GM18502 (cell line): ENCODE data around the gene P2RX6.
"Not testable (repeated sequence)": the region's sequence is repeated elsewhere in the genome, so short reads cannot be mapped to it uniquely, and the experiment has no call there.

Experiments
- ATAC-seq: cut with Tn5 transposase; IDR thresholded peaks from one replicate; pipeline ENCODE4 v1.9.1; 2021; ENCODE audit warnings: mild to moderate bottlenecking; ENCODE audit not compliant: unreplicated experiment, poor library complexity

The P2RX6 gene

DNA sequence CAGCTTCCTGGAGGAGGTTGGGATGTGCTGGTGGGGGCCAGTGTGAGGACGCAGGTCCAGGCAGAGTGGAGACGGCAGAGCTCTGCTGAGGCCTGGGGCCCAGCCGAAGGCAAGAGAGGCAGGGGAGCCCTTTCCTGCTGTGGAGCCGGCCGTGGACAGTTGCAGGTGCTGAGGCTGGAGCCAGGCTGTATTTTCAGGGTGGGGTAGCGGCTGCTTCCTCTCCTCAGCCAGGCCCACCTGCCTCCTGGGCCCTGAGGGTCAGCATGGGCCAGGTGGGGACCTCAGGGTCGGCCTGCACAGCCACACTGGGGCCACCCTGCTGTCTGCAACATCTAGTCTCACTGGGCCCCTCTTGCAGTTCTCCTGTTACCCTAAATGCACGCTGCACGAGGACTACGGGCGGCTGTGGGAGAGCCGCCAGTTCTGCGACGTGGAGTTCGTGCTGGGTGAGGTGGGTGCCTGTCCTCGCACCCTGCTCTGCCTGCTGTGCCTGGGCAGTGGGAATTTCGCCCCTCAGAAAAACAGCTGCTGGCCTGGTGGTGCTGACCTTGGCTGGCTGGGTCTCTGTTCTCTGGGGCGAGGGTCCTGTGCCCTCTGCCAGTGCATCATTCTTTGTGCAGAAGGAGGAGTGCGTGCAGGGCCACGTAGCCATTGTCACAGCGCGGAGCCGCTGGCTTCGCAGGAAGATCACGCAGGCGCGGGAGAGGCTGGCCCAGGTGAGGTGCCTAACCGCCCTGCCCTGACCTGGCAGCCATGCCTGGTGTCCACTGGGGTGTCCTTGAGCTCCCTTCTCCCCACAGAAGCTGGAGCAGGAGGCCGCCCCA, 21.4 kb upstream of the P2RX6 start:
- ATAC-seq, result no peak

DNA sequence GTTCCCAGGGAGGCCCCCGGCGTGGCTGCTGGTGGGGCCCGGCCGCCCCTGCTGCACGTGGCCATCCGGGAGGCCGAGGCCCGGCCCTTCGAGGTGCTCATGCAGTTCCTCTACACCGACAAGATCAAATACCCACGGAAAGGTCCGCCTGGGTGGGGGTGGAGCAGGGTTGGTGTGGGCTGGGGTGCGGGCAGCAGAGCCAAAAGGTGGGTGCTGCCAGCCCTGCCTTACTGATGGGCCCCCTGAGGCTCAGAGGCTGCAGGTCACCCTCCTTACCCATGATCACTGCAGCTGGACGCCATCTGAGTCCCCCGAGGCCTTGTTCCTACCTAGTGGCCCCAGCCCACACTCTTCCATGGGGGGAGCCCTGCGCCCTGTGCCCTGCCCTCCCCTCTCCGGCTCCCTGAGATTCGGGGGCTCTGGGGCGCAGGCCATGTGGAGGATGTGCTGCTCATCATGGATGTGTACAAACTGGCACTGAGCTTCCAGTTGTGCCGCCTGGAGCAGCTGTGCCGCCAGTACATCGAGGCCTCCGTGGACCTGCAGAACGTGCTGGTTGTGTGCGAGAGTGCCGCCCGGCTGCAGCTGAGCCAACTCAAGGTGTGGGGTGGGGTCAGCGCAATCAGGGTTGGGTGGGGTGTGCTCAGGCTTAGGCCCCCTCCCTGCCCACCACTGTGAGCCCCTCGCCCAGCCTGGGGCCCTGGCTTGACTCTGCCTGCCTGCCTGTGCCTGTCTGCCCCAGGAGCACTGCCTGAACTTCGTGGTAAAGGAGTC, 20.6 kb upstream of the P2RX6 start:
- ATAC-seq, result no peak

DNA sequence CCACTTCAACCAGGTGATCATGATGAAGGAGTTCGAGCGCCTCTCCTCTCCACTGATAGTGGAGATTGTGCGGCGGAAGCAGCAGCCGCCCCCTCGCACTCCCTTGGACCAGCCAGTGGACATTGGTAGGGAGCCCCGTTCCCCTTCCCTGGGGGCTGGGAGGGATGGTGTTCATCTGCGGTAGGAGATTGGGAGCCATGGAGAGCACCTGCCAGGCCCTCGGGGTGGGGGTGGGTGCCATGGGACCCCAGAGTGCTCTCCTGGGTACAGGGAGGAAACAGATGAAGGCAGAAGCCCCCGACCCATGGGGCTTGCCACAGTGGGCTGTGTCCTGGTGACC, 20.1 kb upstream of the P2RX6 start:
- ATAC-seq, result no peak

DNA sequence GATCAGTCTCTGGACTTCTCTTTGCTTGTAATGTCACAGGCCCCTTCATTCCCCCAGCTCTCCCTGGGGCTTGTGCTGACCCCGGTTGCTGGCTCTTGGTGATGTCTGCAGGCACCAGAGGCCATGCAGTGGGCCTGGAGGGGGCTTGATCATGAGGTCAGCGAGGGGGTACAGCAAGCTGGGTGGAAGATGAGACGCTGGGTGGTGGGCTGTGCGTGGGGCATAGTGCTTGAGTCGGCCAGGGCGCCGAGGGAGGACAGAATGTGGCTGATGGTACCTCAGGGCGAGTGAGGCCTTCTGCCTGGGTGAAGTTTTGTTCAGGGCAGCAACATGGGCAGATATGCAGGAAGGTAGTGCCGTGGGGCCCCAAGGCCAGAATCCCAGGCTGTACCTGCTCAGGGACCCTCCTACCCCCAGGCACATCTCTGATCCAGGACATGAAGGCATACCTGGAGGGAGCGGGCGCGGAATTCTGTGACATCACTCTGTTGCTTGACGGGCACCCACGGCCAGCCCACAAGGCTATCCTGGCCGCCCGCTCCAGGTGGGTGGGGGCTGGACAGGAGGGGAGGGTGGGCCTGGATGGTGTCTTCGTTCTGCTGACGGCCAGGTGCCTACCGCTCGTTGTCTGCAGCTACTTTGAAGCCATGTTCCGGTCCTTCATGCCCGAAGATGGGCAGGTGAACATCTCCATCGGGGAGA, 19.5 kb upstream of the P2RX6 start:
- no peak for ATAC-seq

DNA sequence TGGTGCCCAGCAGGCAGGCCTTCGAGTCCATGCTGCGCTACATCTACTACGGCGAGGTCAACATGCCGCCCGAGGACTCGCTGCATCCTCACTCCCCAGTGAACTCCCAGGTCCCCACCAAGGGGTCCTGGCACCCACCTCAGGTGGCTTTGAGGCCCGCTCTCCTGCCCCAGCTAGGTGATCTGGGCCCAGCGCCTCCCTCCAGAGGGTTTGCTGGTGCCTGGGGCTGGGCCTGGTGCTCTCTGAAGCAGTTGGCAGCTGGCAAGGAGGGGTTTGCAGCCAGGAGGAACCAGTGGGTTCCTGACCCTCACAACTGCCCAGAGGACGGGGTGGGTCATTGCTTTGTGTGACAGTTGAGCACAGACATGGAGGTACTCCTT, 18.9 kb upstream of the P2RX6 start:
- ATAC-seq, result no peak

DNA sequence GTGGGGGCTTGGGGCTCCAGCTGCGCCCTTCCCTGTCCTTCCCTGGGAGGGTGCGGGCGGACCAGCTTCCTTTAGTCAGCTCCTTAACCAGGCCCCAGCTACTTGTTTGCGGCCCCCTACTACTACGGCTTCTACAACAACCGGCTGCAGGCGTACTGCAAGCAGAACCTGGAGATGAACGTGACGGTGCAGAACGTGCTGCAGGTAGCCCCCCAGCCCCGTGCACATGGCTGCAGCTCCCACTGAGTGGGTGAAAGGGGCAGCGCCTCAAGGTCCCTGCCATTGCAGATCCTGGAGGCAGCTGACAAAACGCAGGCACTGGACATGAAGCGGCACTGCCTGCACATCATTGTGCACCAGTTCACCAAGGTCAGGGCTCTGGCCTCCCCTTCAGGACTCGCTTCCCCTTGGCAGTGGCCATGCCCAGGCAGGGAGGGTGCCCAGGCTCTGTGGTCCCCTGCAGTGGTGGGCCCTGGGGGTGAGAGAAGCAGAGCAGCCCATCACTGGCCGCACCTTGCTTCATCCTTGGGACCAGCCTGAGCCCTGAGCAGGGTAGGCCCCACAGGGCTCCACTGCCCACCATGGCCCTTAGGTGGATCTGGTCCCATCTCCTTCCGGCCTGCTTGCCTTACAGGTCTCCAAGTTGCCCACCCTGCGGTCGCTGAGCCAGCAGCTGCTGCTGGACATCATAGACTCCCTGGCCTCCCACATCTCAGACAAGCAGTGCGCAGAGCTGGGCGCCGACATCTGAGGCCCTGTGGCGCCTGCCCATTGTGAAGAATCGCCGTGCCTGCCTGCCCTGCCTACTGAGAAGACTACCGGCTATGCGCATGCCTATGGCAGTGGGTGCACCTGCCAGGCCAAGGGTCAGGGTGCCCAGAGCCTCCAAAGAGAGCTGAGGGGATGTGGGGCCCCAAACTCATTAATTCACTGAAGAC, 18.1 kb upstream of the P2RX6 start:
- ATAC-seq, result no peak

DNA sequence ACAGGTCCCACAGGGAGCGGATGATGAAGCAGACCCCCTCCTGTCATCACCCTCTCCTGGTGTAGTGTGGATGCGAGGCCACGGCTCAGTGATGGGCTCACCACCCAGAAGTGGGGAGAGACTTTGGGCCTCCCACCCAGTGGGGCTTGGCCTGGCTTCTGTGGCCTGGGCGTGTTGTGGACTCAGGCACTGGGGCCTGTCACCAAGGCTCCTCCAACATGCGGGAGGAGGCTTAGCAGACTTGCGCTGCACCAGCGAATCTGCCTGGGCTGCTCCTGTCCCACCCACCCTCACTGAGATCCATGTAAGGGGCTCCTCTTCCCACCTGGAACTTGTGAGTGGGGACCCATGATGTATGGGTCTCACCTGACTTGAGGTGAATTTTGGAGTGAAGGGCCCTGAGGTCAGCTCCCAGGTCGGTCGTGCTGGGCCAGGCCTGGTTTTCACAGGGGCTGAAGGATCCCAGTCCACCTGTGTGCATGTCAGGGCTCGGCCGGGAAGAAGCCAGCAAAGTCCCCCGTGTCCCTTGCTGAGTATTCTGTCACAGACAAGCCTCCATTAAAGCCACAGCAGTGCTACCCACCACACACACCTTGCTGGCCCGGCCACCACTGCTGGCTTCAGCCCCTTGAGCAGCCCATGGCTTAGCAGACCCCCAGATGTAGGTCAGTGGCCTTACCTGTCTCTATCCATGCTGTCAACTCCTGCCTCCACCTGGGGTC, 17.3 kb upstream of the P2RX6 start:
- ATAC-seq, result no peak

DNA sequence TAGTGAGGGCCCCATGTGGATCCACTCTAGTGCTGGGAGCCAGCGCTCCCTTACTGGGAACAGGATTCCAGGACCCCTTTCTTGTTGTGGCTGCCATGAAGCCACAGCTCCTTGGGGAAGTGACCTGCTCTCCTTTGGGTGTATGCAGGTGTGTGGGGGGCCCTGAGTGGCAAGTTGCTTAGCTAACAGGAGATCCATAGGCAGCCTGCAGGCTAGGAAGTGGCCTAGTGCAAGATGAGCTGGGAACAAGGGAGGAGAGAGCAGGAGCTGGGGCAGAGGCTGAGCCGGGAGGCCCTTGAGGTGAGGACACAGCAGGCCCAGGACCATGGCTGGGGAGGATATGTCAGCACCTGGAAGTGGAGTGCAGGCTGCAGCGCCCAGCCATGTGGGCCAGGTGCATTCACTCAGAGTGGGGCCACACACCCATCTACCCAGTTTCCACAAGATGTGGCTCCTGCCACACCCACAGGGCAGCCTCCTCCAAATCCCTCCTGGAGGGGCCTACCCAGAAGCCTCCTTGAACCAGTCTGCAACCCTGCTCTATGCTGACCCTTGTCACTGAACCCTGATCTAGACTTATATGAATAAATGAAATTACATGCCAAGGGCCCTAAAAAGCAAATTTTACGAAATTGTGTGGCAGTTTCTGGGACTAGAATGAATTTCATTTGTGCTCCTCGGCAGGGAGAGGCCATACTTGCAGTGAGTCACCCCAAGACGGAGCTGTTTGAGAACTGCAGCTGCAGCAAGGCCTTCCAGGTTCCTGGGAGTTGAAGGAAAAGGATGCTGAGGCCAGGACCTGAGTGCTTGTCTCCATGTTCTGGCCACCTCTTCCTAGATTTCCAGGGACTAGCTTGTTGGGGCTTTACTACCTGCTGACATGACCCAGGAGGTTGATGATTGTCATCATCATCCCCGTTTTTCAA, 16.3 kb upstream of the P2RX6 start:
- ATAC-seq, result no peak

DNA sequence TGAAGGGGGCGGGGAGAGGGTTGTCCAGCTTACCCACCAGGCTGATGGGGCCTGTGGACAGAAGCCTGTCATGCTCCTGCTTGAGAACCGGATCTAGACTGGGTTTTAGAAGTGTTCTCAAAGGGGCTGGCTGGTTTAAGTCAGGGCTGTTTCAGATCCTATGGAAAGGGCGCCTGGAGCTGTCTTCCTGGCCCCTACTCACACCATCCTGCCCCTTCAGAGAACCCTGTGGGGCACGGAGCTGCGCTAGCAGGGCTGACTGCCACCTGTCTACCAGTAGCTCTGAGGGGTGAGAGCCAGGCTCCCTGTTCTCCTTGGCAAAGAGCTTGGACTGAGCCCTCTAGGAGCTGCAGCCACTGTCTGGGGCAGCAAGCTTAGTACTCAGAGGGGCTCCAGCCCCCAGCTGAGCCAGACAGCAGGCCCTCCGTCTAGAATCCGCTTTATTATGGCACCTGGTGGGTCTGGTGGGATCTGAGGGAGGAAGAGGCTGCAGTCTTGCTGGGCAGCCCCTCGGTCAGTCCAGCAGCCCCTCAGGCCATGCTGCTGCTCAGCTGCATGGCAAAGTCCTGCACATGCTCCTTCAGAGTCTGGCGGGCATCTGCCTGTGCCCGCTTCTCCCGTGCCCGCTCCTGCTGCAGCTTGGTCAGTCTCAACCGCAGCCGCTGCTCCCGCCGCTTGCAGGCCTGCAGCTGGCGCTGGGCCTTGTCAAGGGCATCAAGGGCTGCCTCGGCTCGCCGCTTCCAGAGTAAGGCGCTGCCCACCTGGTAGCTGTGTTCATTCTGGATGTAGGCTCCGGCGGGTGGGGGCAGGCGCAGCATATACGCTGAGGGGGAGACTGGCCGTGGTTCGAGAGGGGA, 15.4 kb upstream of the P2RX6 start:
- ATAC-seq, result no peak

DNA sequence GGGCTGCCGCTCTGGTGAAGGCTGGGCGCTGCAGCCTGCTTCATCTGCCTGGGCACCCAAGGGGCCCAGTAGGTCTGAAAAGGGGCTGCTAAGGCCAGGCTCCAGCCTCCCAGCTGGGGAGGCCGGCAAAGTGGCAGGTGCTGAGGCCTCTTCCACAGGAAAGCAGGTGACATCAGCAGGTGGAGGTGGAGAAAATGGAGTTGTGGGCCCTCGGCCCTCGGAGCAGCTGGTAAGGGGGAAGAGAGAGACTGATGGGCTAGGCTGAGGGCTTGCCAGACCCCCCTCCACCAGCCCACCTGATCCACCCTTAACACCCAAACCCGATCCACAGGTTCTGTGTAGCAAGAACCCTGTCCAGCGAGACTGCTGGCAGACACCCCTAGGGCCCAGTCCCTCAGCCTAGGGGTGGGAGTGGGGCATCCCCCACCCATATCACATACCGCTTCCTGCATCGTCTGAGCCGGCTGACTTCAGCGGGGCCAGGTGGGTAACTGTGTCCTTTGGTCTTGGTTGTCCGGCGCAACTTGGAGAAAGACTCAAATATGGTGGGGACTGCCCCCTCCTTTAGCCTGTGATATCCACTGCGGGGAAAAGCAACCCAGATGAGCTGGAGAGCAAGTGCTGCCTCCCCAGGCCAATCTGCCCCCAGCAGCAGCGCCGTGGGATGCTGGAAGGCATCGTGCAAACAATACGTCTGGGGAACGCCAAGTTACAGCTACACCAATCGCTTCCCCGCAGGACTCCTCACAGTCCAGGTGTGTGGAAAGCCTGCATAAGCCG, 14.6 kb upstream of the P2RX6 start:
- no peak for ATAC-seq

DNA sequence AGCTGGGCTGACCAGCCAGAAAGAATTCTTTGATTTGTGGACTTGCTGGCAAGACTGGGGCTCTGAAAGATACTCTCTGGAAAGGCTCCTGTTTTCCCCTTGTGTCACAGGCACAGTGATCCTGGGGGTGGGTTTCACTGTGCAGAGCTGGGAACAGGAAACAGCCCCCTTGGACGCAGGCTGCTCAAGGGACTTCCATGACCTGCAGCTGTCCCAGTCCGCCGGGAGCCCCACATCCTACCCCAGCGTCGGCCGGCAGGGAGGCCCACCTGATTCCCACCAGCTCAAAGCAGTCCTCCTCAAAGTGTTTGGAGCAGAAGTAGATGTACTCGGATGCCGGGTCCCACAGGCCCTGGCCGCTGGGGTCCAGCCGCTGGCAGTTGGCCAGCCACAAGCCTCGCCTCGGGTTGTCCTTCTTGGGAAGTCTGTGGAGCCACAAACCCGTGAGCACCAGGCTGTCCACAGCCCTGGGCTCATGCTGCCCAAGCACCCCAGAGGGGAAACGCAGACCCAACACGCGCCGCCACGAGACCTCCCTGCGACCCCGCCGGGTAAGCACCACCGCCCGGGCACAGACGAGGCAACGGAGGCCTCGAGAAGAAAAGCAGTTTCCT, 13.9 kb upstream of the P2RX6 start:
- ATAC-seq, result no peak

DNA sequence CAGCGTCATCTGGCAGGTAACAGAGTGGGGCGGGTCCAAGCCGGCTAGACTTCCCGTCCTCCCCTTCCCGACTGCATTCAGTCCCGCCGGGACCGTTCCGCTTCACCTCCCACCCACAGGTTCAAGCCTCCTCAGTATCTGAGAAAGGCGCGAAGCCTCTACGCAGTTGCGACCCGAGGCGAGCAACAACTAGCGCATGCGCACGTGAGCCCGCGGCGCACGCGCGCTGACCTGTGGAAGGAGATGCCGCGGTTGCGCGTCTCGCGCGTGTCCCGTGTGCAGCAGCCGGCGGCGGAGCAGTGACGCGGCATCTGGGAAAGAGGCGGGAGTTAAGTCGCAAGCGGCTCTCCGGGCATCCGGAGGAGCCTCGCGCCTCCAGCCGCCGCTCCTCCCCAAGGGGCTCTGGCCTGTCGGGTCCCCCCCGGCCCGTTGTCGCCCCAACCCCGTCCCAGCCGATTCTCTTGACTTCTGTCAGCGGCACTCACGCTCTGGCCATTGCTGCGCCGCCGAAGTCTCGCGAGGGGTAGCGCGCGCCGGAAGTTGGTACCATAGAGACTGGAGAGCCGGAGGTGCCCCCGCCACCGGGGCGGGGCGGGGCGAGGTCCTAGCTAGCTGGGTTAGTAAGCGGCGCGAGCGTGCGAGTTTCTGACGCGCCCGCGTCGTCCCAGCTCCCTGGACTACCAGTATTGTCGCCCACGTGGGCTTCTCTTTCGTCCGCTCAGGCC, 13.2 kb upstream of the P2RX6 start, which contains the start of gene THAP7:
Gene THAP7, minus strand, starts transcription at position 518 of the 725 bp plus-strand sequence. Its CDS starts 207 bp downstream, at position 311.
- ATAC-seq, result peak; percentile 82

DNA sequence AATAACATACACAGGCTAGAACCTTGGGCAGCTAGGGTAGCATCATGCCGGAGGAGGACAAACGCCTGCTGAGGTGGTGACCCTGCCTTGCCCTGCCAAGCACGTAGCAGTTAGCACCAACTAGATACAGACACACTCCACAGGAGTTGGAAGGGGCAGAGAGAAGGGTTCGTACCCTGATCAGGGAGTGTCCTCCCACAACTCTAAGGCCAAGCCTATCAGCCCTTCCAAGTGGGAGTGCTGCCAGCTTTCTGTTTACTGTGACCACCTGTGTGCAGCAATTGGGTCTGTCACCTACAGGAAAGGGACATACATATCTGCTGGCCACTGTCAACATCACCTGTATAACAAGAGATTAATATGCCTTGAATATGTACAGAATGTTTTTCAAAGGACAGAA, 11.2 kb upstream of the P2RX6 start:
- no peak for ATAC-seq

DNA sequence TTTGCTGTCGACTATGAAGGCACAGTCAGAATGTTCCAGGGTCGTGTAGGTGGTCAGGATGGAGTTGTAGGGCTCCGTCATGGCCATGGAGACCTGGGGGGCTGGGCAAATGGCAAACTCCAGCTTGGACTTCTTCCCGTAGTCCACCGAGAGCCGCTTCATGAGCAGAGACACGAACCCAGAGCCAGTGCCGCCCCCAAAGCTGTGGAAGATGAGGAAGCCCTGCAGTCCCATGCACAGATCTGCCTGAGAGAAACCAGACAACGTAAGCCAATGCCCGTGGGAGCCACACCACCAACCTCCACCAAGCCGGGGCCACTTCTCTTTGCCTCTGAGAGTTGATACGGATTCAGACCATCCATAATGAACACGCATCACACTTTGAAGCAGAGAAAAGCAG, 5.8 kb upstream of the P2RX6 start:
- ATAC-seq, result not testable (repeated sequence)

DNA sequence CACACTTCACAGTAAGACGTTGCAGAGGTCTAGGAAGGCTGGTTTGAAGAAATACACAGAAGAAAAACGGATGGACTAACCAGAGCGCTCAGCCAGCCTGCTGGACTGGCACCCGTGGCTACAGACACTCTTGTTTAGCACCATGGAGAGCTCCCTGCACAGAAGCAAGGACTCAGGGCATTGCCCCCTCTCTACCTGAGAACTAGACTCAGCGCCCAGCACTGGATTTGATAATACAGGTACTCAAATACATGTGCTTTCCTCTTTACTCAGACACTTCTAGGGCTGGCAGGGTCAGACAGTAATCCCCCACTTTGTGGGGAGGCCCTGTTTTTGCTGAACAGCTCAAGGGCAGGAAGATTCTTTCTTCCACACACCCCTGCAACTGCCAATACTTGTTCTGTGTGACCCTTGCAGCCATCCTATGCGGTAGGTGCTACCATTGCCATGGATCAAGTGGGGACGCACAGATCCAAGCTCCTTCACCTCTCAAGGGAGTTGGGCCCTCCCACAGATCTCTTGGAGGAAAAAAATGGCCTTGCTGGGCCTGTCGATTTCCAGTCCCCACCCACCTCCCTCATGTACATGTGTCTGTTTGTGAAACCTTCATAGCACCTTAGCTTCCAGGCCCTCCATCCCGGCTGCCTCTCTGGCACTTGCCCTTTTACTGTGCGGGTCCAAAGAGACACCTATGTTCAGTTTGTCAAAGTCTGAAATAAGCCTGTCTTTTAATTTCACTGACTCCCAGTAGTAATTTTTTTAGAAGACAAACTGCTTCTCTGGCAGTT, 5.1 kb upstream of the P2RX6 start:
- no peak for ATAC-seq
